Ishikawa (cell line): Measurements from ENCODE around the gene PTGES2.

Source experiments
- EP300 ChIP-seq: IDR thresholded peaks from 2 replicates; pipeline ENCODE4 v1.6.1; 2012; ENCODE audit warnings: borderline replicate concordance
- FOXM1 ChIP-seq: IDR thresholded peaks from 2 replicates; pipeline ENCODE4 v1.6.1; 2012; ENCODE audit warnings: low read depth, borderline replicate concordance
- YY1 ChIP-seq: IDR thresholded peaks from 2 replicates; pipeline ENCODE4 v1.6.1; 2012; ENCODE audit warnings: low read depth
- TF ChIP-seq, protein P1 (sequence below): IDR thresholded peaks from 2 replicates; pipeline ENCODE4 v1.6.1; 2012

DNA sequence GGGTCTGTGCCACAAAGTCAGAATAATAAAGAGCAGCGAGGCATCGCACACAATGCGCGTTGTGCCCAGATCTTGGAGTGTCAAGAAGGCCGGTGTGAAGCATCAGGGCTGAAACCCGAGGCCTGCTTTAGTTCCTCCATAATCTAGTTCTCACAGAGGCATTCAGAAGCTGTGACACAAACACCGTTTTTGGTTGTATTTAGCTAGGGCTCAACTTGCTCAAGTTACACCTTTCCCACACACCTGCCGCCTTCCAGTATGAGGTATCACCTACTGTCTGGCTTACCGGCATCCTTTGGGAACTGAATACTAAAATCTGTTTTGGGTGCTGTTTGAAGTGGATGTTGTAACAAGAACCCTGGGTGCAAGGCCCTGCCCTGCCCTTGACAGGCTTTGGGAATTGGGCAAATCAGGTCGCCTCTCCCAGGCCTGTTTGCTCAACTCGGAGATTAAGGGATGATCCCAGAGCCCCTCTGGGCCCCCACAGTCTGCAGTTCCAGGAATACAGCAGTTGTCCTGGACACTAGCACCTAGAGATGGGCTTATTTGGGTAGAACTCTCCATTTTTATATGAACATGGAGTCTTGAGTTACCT lies 32.5 kb downstream of the PTGES2 start:
- TF ChIP-seq EP300 (no peak), FOXM1 (no peak), YY1 (no peak)
- TF ChIP-seq, protein P1, sequence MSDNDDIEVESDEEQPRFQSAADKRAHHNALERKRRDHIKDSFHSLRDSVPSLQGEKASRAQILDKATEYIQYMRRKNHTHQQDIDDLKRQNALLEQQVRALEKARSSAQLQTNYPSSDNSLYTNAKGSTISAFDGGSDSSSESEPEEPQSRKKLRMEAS, result no peak
